OCI-LY3 (cell line): ENCODE measurements around the gene AOAH.

Source experiments
- EZH2phosphoT487 ChIP-seq: fragments of 200-600 bp; shearing (Covaris generic); IDR thresholded peaks from 2 replicates; pipeline ENCODE4 v1.6.1; 2018; ENCODE audit warnings: antibody characterized with exemption, mixed run types, low read depth
- TF ChIP-seq, protein P1 (sequence below): fragments of 200-600, 300-600 bp; sonication (generic); IDR thresholded peaks from 2 replicates; pipeline ENCODE4 v1.5.1; 2014; ENCODE audit warnings: antibody characterized with exemption, low read length, low read depth

DNA sequence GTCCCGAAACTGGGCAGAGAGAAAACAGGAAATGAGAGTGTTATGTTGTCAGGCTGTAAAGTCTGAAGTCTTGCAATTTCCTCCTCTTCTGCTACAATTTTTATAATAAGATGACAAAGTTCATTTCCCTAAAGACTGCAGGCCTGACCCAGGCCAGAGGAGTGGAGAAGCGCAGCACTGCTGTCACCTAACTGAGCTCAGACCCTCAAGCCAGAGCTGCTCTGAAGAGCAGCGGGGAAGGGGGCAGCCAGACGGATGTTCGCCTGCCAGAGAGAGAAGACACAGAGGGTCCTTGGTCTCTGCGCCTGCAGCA, 12.6 kb upstream of the AOAH start:
- TF ChIP-seq, protein P1, sequence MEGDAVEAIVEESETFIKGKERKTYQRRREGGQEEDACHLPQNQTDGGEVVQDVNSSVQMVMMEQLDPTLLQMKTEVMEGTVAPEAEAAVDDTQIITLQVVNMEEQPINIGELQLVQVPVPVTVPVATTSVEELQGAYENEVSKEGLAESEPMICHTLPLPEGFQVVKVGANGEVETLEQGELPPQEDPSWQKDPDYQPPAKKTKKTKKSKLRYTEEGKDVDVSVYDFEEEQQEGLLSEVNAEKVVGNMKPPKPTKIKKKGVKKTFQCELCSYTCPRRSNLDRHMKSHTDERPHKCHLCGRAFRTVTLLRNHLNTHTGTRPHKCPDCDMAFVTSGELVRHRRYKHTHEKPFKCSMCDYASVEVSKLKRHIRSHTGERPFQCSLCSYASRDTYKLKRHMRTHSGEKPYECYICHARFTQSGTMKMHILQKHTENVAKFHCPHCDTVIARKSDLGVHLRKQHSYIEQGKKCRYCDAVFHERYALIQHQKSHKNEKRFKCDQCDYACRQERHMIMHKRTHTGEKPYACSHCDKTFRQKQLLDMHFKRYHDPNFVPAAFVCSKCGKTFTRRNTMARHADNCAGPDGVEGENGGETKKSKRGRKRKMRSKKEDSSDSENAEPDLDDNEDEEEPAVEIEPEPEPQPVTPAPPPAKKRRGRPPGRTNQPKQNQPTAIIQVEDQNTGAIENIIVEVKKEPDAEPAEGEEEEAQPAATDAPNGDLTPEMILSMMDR: no peak
- TF ChIP-seq EZH2phosphoT487: no peak
